GM12878 (cell line): Measurements from ENCODE around the gene NUDT3. TPM values are rescaled to one million over a fixed set of nuclear protein-coding genes. Genes with fewer than 3 reads are reported as not detected.

Experiments used
- HCFC1 ChIP-seq: fragments of 150-350 bp; IDR thresholded peaks from 2 replicates; pipeline ENCODE4 v1.6.1; 2014; ENCODE audit warnings: low read length
- HDAC2 ChIP-seq: fragments of 200-600 bp; sonication (generic); IDR thresholded peaks from 2 replicates; pipeline ENCODE4 v1.6.1; 2017
- NFYA ChIP-seq: IDR thresholded peaks from 2 replicates; pipeline ENCODE4 v1.6.1; 2011; ENCODE audit warnings: low read depth, mild to moderate bottlenecking, low read length, improper control_type of control experiment, borderline replicate concordance
- PAX5 ChIP-seq: IDR thresholded peaks from 2 replicates; pipeline ENCODE4 v1.6.1; 2011; ENCODE audit warnings: low read depth, low read length, borderline replicate concordance
- POLR2AphosphoS2 ChIP-seq: IDR thresholded peaks from 2 replicates; pipeline ENCODE4 v1.6.1; 2011; ENCODE audit warnings: low read depth, mild to moderate bottlenecking, low read length, improper control_type of control experiment, moderate library complexity
- POU2F2 ChIP-seq: IDR thresholded peaks from 3 replicates; pipeline ENCODE4 v1.6.1; 2011; ENCODE audit warnings: low read depth, mild to moderate bottlenecking, low read length, borderline replicate concordance
- TCF3 ChIP-seq: IDR thresholded peaks from 2 replicates; pipeline ENCODE4 v1.6.1; 2012; ENCODE audit warnings: low read depth, mild to moderate bottlenecking, low read length, borderline replicate concordance; ENCODE audit not compliant: insufficient read depth
- polyA plus RNA-seq, 11 experiments: library from polyadenylated mRNA; depleted of rRNA in 4 of 11; unstranded in 6 of 11; stranded (reverse) in 5 of 11; fragments of >200 nt; fragmentation: Nextera tagmentation in 4 of 11; fragmentation: Illumina TruSeq in 1 of 11; extraction: Ambion mirVana in 4 of 11; extraction: Trizol in 1 of 11; gene quantifications; 1 replicate in 1 of 11; 2 replicates in 10 of 11; pipeline versions ENCODE4 v1.2.1 to v1.2.3, GENCODE V29; 2011 to 2016; ENCODE audit warnings: inconsistent platforms in 2 of 11, missing spikeins in 2 of 11, low read depth in 1 of 11
- total RNA-seq, 4 experiments: library from RNA; depleted of rRNA in 3 of 4; stranded (reverse); fragments of >200 nt in 3 of 4; fragmentation: Illumina TruSeq in 1 of 4; extraction: Trizol in 1 of 4; gene quantifications; 2 replicates each; pipeline versions ENCODE4 v1.2.1 to v1.2.3, GENCODE V29; 2013 to 2021
- TF ChIP-seq, protein P1 (sequence below): IDR thresholded peaks from 2 replicates; pipeline ENCODE4 v1.6.1; 2011; ENCODE audit warnings: borderline replicate concordance, low read depth, mild to moderate bottlenecking, moderate library complexity, low read length; ENCODE audit not compliant: insufficient read depth, poor library complexity, severe bottlenecking
- TF ChIP-seq, protein P2 (sequence below): IDR thresholded peaks from 2 replicates; pipeline ENCODE4 v1.6.1; 2012; ENCODE audit warnings: low read depth, low read length, improper control_type of control experiment

NUDT3 gene
- total and polyA plus RNA-seq, 10 of the 15 experiments (the other 5 are each of a cell fraction or from before 2014, with no cell fraction given) = 2.4 to 32.3 (median 25.5) TPM

DNA sequence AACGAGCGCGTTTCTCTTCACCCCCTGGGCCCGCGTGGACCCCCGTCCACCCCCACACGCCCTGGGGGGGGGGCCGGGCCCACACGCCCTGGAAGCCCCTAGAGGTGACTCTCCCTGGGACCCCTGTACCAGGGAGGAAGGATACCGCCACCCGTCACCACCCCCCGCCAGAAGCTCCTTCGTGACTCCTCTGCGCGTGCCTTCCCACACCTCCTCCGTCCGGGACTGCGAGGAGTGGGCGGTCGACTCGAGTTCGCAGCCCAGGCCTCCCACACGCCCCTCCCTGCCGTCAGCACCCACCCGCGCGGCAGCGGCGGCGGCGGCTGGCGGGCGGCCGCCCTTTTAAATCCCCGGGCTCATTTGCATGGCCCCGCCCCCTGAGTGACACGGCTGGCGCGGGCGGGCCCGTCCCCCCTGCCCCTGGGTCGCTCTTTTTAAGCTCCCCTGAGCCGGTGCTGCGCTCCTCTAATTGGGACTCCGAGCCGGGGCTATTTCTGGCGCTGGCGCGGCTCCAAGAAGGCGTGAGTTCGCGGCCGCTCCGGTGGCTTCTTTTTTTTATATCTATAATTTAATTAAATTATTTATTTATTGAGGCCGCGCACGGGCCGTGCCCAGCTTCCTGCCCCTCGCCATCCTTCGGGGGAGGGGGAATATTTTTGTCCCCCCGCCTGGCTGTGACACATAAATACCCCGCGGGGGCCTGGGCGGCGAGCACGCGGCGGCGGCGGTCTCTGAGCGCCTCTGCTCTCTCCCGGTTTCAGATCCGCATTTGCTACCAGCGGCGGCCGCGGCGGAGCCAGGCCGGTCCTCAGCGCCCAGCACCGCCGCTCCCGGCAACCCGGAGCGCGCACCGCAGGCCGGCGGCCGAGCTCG, 155.8 kb downstream of the NUDT3 start, which contains the start of gene HMGA1 (continued):
- TF ChIP-seq TCF3 (peak; percentile 95), HCFC1 (peak; percentile 37; the same call in 1 of the 2 replicates), POLR2AphosphoS2 (peak; percentile 98), POU2F2 (peak; percentile 99), NFYA (no peak), HDAC2 (no peak), PAX5 (peak; percentile 47; the same call in 1 of the 2 replicates)
- TF ChIP-seq, protein P1, sequence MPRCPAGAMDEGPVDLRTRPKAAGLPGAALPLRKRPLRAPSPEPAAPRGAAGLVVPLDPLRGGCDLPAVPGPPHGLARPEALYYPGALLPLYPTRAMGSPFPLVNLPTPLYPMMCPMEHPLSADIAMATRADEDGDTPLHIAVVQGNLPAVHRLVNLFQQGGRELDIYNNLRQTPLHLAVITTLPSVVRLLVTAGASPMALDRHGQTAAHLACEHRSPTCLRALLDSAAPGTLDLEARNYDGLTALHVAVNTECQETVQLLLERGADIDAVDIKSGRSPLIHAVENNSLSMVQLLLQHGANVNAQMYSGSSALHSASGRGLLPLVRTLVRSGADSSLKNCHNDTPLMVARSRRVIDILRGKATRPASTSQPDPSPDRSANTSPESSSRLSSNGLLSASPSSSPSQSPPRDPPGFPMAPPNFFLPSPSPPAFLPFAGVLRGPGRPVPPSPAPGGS = no peak
- TF ChIP-seq, protein P2, sequence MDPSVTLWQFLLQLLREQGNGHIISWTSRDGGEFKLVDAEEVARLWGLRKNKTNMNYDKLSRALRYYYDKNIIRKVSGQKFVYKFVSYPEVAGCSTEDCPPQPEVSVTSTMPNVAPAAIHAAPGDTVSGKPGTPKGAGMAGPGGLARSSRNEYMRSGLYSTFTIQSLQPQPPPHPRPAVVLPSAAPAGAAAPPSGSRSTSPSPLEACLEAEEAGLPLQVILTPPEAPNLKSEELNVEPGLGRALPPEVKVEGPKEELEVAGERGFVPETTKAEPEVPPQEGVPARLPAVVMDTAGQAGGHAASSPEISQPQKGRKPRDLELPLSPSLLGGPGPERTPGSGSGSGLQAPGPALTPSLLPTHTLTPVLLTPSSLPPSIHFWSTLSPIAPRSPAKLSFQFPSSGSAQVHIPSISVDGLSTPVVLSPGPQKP = no peak
